Prostate gland (tissue), 2 donors: ENCODE results near the gene CREG2.

Experiments
- POLR2A ChIP-seq: fragments of 450-650 bp; IDR thresholded peaks from one replicate; pipeline ENCODE4 v1.6.1; 2016; ENCODE audit warnings: antibody characterized with exemption, mild to moderate bottlenecking
- POLR2AphosphoS5 ChIP-seq: sonication (generic); formaldehyde crosslinking; IDR thresholded peaks from one replicate; pipeline ENCODE4 v1.6.1; 2017; ENCODE audit warnings: antibody characterized with exemption
- TF ChIP-seq, protein P1 (sequence below), 4 experiments: fragments of 200-600 bp in 2 of 4; fragments of 450-650 bp in 2 of 4; sonication (generic) in 2 of 4; IDR thresholded peaks; 1 replicate in 3 of 4; 2 replicates in 1 of 4; pipeline ENCODE4 v1.5.1; 2016 to 2019; ENCODE audit warnings: antibody characterized with exemption in 4 of 4, mild to moderate bottlenecking in 2 of 4, moderate library complexity in 2 of 4

DNA sequence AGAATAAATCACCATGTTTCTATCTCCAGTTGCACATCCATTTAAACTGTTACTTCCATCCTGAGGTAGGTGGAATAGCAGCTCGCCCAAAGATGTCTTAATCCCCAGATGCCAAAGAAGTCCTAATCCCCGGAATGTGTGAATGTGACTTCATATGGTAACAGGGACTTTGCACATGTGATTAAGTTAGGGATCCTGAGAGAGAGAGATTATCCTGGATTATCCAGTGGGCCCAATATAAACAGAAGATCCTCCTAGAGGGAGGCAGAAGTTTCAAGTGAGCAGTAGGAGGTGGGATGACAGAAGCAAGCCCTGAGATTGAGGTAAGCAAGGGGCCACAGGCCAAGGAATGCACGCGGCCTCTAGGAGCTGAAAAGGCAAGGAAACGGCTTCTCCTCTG, 19.8 kb downstream of the CREG2 start:
- TF ChIP-seq, protein P1, sequence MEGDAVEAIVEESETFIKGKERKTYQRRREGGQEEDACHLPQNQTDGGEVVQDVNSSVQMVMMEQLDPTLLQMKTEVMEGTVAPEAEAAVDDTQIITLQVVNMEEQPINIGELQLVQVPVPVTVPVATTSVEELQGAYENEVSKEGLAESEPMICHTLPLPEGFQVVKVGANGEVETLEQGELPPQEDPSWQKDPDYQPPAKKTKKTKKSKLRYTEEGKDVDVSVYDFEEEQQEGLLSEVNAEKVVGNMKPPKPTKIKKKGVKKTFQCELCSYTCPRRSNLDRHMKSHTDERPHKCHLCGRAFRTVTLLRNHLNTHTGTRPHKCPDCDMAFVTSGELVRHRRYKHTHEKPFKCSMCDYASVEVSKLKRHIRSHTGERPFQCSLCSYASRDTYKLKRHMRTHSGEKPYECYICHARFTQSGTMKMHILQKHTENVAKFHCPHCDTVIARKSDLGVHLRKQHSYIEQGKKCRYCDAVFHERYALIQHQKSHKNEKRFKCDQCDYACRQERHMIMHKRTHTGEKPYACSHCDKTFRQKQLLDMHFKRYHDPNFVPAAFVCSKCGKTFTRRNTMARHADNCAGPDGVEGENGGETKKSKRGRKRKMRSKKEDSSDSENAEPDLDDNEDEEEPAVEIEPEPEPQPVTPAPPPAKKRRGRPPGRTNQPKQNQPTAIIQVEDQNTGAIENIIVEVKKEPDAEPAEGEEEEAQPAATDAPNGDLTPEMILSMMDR (IDR thresholded peaks at IDR 0.05): no peak
- TF ChIP-seq POLR2A: no peak
- TF ChIP-seq POLR2AphosphoS5: no peak
